Left renal cortex interstitium (tissue), 4 donors: ENCODE results near the gene GDPD5. TPM values are rescaled to one million over a fixed set of nuclear protein-coding genes. Genes with fewer than 3 reads are reported as not detected.
"Not testable (repeated sequence)": the region's sequence is repeated elsewhere in the genome, so short reads cannot be mapped to it uniquely, and the experiment has no call there.

ENCODE experiments used
- DNase-seq, 4 donors: peaks; one replicate each; pipeline ENCODE4 v3.0.0-alpha.2; 2013; ENCODE audit warnings: low read depth in 4 of 4, low spot score in 2 of 4, missing footprints in 1 of 4
- polyA plus RNA-seq, 4 donors: library from polyadenylated mRNA; unstranded; fragments of 120-200 nt; gene quantifications; one replicate each; pipeline ENCODE4 v1.2.1, GENCODE V29; 2013; ENCODE audit not compliant: insufficient read length in 4 of 4

GDPD5 gene
- polyA plus RNA-seq, 4 donors, result 6.7 to 17.4 (median 11.8) TPM

- DNase-seq, result no peak
Measured at GRCh38 chr11:75431533-75432525, 93.9 kb downstream of the GDPD5 start.

GRCh38 chr11:75430714-75431532, 94.8 kb downstream of the GDPD5 start:
- DNase-seq, result no peak

- DNase-seq, result no peak
Measured at GRCh38 chr11:75429902-75430713, 95.6 kb downstream of the GDPD5 start.

GRCh38 chr11:75429641-75429901, 96.2 kb downstream of the GDPD5 start:
- no peak for DNase-seq

- no peak for DNase-seq
Measured at GRCh38 chr11:75428989-75429640, 96.6 kb downstream of the GDPD5 start.

- DNase-seq, result peak; percentile 69 to 89 (median 80)
Measured at GRCh38 chr11:75428281-75428724, 97.4 kb downstream of the GDPD5 start.

- DNase-seq, result no peak
Measured at GRCh38 chr11:75427181-75427580, 98.6 kb downstream of the GDPD5 start.

GRCh38 chr11:75426720-75427086, 99.0 kb downstream of the GDPD5 start:
- no peak for DNase-seq

- DNase-seq, result no peak
Measured at GRCh38 chr11:75425422-75425821, 100.3 kb downstream of the GDPD5 start.

- no peak for DNase-seq
Measured at GRCh38 chr11:75424396-75424795, 101.3 kb downstream of the GDPD5 start.

GRCh38 chr11:75423721-75424120, 102.0 kb downstream of the GDPD5 start:
- DNase-seq, result no peak

GRCh38 chr11:75422248-75423231, 103.2 kb downstream of the GDPD5 start:
- no peak for DNase-seq

- DNase-seq, result no peak
Measured at GRCh38 chr11:75421902-75422247, 103.9 kb downstream of the GDPD5 start.

- no peak for DNase-seq
Measured at GRCh38 chr11:75421035-75421602, 104.6 kb downstream of the GDPD5 start.

GRCh38 chr11:75420224-75421034, 105.3 kb downstream of the GDPD5 start:
- DNase-seq, result no peak

- DNase-seq, result no peak
Measured at GRCh38 chr11:75413864-75414263, 111.9 kb downstream of the GDPD5 start.

GRCh38 chr11:75413146-75413545, 112.6 kb downstream of the GDPD5 start:
- not testable (repeated sequence) for DNase-seq

GRCh38 chr11:75409971-75410370, 115.8 kb downstream of the GDPD5 start:
- DNase-seq, result not testable (repeated sequence)
